ENCODE results near the gene ARL8B. TPM values are rescaled to one million over a fixed set of nuclear protein-coding genes. Genes with fewer than 3 reads are reported as not detected.

The ARL8B gene
- total RNA-seq, 1 experiment from 2014 or later, result 51.8 TPM

DNA sequence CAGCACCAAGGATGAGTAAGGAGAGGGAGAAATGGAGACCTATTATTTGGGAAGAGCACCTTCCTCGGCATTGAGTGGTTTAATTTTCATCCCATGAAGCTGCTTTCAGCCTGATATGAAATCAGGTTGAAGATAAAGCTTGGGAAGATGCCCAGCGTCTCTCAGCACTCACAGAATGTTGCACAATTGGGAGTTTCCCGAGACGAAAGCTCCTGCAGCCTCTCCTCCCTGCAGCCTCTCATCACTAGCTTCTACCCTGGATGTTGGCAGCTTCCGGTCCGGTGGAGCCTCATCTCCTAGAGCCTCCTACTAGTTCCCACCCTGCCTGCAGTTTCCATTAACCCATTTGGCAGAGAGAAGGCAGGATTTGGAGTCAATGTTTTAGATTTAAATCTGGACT is 105.7 kb downstream of the ARL8B start:
- DNase-seq (ENCODE audit: low read depth, low spot score) (no peak), ATAC-seq (no peak)
- no peak for TF ChIP-seq SIN3A (IDR thresholded peaks at IDR 0.05; ENCODE audit: borderline replicate concordance, insufficient read depth, low read depth, low read length)
- in situ Hi-C loops (cut with HindIII; ENCODE audit: low pct_unique_long_range_greater_than_20kb, low sequenced_read_pairs), result no loop called here
- no peaks in the 10 kb centered on the region for H3K9me3 ChIP-seq (ENCODE audit: control insufficient read depth, insufficient read depth, low read depth, low read length)
- no peaks in the 10 kb centered on the region for H3K4me1 ChIP-seq (ENCODE audit: control insufficient read depth, insufficient read depth, low read length)
- intact Hi-C loops (cut with micrococcal nuclease; ENCODE audit: unreplicated experiment), result no loop called here
- H3K4me3 ChIP-seq (ENCODE audit: low read depth in 2 of 2, low read length in 2 of 2), result no peak overlapping the region
- BruUV-seq (replicated peaks), result no TSS peak
- H3K27ac ChIP-seq (ENCODE audit: low read length), result no peak overlapping the region
- H3K36me3 ChIP-seq (ENCODE audit: control insufficient read depth, insufficient read depth, low read length), result no peaks in the 10 kb centered on the region
- H3K27me3 ChIP-seq (ENCODE audit: control insufficient read depth, insufficient read depth, low read length), result no peaks in the 10 kb centered on the region
- CTCF ChIA-PET, result interaction anchor here (0.6 kb wide), 1 partner anchor 1794 kb away, joined by 3 read pairs; no protein-coding TSS in a partner anchor
- POLR2A ChIA-PET, result interaction anchor here (0.6 kb wide), 1 partner anchor 76 kb away, joined by 6 read pairs; no protein-coding TSS in a partner anchor

- DNase-seq (ENCODE audit: low read depth, low spot score), result no peak
- no peaks in the 10 kb centered on the region for H3K36me3 ChIP-seq (ENCODE audit: control insufficient read depth, insufficient read depth, low read length)
- ChIA-PET CTCF (no interaction called here), POLR2A (no interaction called here)
- no peak overlapping the region for H3K27ac ChIP-seq (ENCODE audit: low read length)
- BruUV-seq (replicated peaks), result no TSS peak
- no peak for TF ChIP-seq SIN3A (IDR thresholded peaks at IDR 0.05; ENCODE audit: borderline replicate concordance, insufficient read depth, low read depth, low read length)
- no peak for TF ChIP-seq REST (IDR thresholded peaks at IDR 0.05; ENCODE audit: insufficient read depth in 1 of 2, low read depth in 2 of 2, low read length in 1 of 2)
- no peak for TF ChIP-seq POLR2AphosphoS5 (IDR thresholded peaks at IDR 0.05; ENCODE audit: low read depth, low read length)
- TF ChIP-seq TCF7L2 (IDR thresholded peaks at IDR 0.05; ENCODE audit: low read depth, low read length), result no peak
- TF ChIP-seq, protein P1, sequence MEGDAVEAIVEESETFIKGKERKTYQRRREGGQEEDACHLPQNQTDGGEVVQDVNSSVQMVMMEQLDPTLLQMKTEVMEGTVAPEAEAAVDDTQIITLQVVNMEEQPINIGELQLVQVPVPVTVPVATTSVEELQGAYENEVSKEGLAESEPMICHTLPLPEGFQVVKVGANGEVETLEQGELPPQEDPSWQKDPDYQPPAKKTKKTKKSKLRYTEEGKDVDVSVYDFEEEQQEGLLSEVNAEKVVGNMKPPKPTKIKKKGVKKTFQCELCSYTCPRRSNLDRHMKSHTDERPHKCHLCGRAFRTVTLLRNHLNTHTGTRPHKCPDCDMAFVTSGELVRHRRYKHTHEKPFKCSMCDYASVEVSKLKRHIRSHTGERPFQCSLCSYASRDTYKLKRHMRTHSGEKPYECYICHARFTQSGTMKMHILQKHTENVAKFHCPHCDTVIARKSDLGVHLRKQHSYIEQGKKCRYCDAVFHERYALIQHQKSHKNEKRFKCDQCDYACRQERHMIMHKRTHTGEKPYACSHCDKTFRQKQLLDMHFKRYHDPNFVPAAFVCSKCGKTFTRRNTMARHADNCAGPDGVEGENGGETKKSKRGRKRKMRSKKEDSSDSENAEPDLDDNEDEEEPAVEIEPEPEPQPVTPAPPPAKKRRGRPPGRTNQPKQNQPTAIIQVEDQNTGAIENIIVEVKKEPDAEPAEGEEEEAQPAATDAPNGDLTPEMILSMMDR (IDR thresholded peaks at IDR 0.05), result no peak
- no peak overlapping the region for H3K4me3 ChIP-seq (ENCODE audit: low read depth in 2 of 2, low read length in 2 of 2)
- no peaks in the 10 kb centered on the region for H3K9me3 ChIP-seq (ENCODE audit: control insufficient read depth, insufficient read depth, low read depth, low read length)
- in situ Hi-C loops (cut with HindIII; ENCODE audit: low pct_unique_long_range_greater_than_20kb, low sequenced_read_pairs), result no loop called here
- H3K27me3 ChIP-seq (ENCODE audit: control insufficient read depth, insufficient read depth, low read length), result no peaks in the 10 kb centered on the region
- no peaks in the 10 kb centered on the region for H3K4me1 ChIP-seq (ENCODE audit: control insufficient read depth, insufficient read depth, low read length)
- intact Hi-C loops (cut with micrococcal nuclease; ENCODE audit: unreplicated experiment), result no loop called here
- no peak for ATAC-seq
Observed at GRCh38 chr3:5229414-5229813, 107.3 kb downstream of the ARL8B start.

Other genes starting within 250 kb of the ARL8B start
- 78.4 TPM for gene BHLHE40, start 142.9 kb upstream of the ARL8B start, total RNA-seq (2021; ENCODE audit: unreplicated experiment)
- 44.6 TPM for gene EDEM1, start 65.4 kb downstream of the ARL8B start, total RNA-seq (2021; ENCODE audit: unreplicated experiment)